ENCODE data around the gene ALOX12B.
A peak's percentile ranks its signal among the peaks of the same experiment; 100 is the strongest.
"Not testable (repeated sequence)": the region's sequence is repeated elsewhere in the genome, so short reads cannot be mapped to it uniquely, and the experiment has no call there.

The ALOX12B gene

GRCh38 chr17:8063761-8064534 is 23.6 kb downstream of the ALOX12B start:
- no peak for DNase-seq

GRCh38 chr17:8062807-8063483 is 24.6 kb downstream of the ALOX12B start:
- DNase-seq, result no peak

GRCh38 chr17:8062435-8062806 is 25.1 kb downstream of the ALOX12B start:
- DNase-seq, result no peak

- not testable (repeated sequence) for DNase-seq
Observed at GRCh38 chr17:8061851-8062250, 25.7 kb downstream of the ALOX12B start.

GRCh38 chr17:8060274-8060673 is 27.2 kb downstream of the ALOX12B start:
- peak; percentile 58 for DNase-seq

GRCh38 chr17:8059131-8059530 is 28.4 kb downstream of the ALOX12B start:
- no peak for DNase-seq

- DNase-seq, result peak; percentile 34
Observed at GRCh38 chr17:8057691-8058114, 29.8 kb downstream of the ALOX12B start.

- DNase-seq, result no peak
Observed at GRCh38 chr17:8056976-8057625, 30.4 kb downstream of the ALOX12B start.

GRCh38 chr17:8056232-8056975 is 31.1 kb downstream of the ALOX12B start:
- no peak for DNase-seq

GRCh38 chr17:8055851-8056231 is 31.7 kb downstream of the ALOX12B start:
- DNase-seq, result no peak

GRCh38 chr17:8053600-8053999 is 33.9 kb downstream of the ALOX12B start:
- DNase-seq, result no peak

- no peak for DNase-seq
Observed at GRCh38 chr17:8052256-8053252, 35.0 kb downstream of the ALOX12B start.

- no peak for DNase-seq
Observed at GRCh38 chr17:8051831-8052230, 35.7 kb downstream of the ALOX12B start.

- DNase-seq, result no peak
Observed at GRCh38 chr17:8048736-8049135, 38.8 kb downstream of the ALOX12B start.

- no peak for DNase-seq
Observed at GRCh38 chr17:8048236-8048635, 39.3 kb downstream of the ALOX12B start.

- no peak for DNase-seq
Observed at GRCh38 chr17:8047769-8048110, 39.8 kb downstream of the ALOX12B start.

GRCh38 chr17:8046929-8047768 is 40.4 kb downstream of the ALOX12B start:
- DNase-seq, result no peak

GRCh38 chr17:8046306-8046928 is 41.1 kb downstream of the ALOX12B start:
- DNase-seq, result no peak

- DNase-seq, result no peak
Observed at GRCh38 chr17:8044819-8045810, 42.4 kb downstream of the ALOX12B start.

Measured in effector CD4-positive, alpha-beta T cell (primary cell).